Osteocyte (in vitro differentiated cells): ENCODE measurements around the gene PGC. TPM values are rescaled to one million over a fixed set of nuclear protein-coding genes. Genes with fewer than 3 reads are reported as not detected.

Experiments used
- DNase-seq: peaks from one replicate; pipeline ENCODE4 v3.0.0; 2021; ENCODE audit warnings: mixed read lengths; ENCODE audit not compliant: unreplicated experiment; ENCODE audit errors: extremely low spot score
- H3K27ac Mint-ChIP-seq: one replicate; pipeline ENCODE4 v1.8.0; 2021; ENCODE audit warnings: mild to moderate bottlenecking, mixed read lengths; ENCODE audit not compliant: unreplicated experiment
- H3K27me3 Mint-ChIP-seq: one replicate; pipeline ENCODE4 v1.8.0; 2021; ENCODE audit warnings: mixed read lengths; ENCODE audit not compliant: unreplicated experiment
- H3K36me3 Mint-ChIP-seq: one replicate; pipeline ENCODE4 v1.8.0; 2021; ENCODE audit warnings: mixed read lengths; ENCODE audit not compliant: unreplicated experiment
- H3K4me1 Mint-ChIP-seq: one replicate; pipeline ENCODE4 v1.8.0; 2021; ENCODE audit warnings: mixed read lengths; ENCODE audit not compliant: unreplicated experiment
- H3K4me3 Mint-ChIP-seq: one replicate; pipeline ENCODE4 v1.8.0; 2021; ENCODE audit warnings: mild to moderate bottlenecking, moderate library complexity, mixed read lengths; ENCODE audit not compliant: unreplicated experiment
- H3K9me3 Mint-ChIP-seq: one replicate; pipeline ENCODE4 v1.8.0; 2021; ENCODE audit warnings: mixed read lengths; ENCODE audit not compliant: unreplicated experiment
- CTCF ChIP-seq: fragments of 200-600 bp; sonication (generic); IDR thresholded peaks from 2 replicates; pipeline ENCODE4 v1.5.0; 2021; ENCODE audit warnings: antibody characterized with exemption, mild to moderate bottlenecking, moderate library complexity
- total RNA-seq: library from RNA; stranded (reverse); gene quantifications from 2 replicates; pipeline ENCODE4 v1.2.1, GENCODE V29; 2021

The PGC gene
- total RNA-seq, 1 donor from 2014 or later: not detected

GRCh38 chr6:41693281-41694240, 53.6 kb downstream of the PGC start:
- Mint-ChIP-seq H3K36me3 (peaks cover 3% of the 10 kb centered on the region), H3K4me3 (no peak overlapping the region), H3K27ac (no peak overlapping the region), H3K9me3 (no peaks in the 10 kb centered on the region), H3K4me1 (peaks cover 35% of the 10 kb centered on the region), H3K27me3 (no peaks in the 10 kb centered on the region)
- no peak for TF ChIP-seq CTCF
- no peak for DNase-seq

GRCh38 chr6:41692730-41693129, 54.5 kb downstream of the PGC start:
- TF ChIP-seq CTCF: no peak
- Mint-ChIP-seq H3K27me3 (no peaks in the 10 kb centered on the region), H3K36me3 (peaks cover 3% of the 10 kb centered on the region), H3K4me1 (peaks cover 30% of the 10 kb centered on the region), H3K27ac (no peak overlapping the region), H3K4me3 (no peak overlapping the region), H3K9me3 (no peaks in the 10 kb centered on the region)
- DNase-seq: no peak

- Mint-ChIP-seq H3K36me3 (peaks cover 3% of the 10 kb centered on the region), H3K9me3 (no peaks in the 10 kb centered on the region), H3K4me1 (peaks cover 26% of the 10 kb centered on the region), H3K4me3 (no peak overlapping the region), H3K27me3 (no peaks in the 10 kb centered on the region), H3K27ac (no peak overlapping the region)
- TF ChIP-seq CTCF: no peak
- no peak for DNase-seq
Measured at GRCh38 chr6:41692080-41692675, 55.0 kb downstream of the PGC start.

GRCh38 chr6:41691426-41692079, 55.6 kb downstream of the PGC start:
- Mint-ChIP-seq H3K9me3 (no peaks in the 10 kb centered on the region), H3K4me3 (no peak overlapping the region), H3K27me3 (no peaks in the 10 kb centered on the region), H3K27ac (no peak overlapping the region), H3K36me3 (peaks cover 3% of the 10 kb centered on the region), H3K4me1 (peaks cover 20% of the 10 kb centered on the region)
- TF ChIP-seq CTCF: no peak
- DNase-seq: no peak
